ENCODE data around the gene KIF6. TPM values are rescaled to one million over a fixed set of nuclear protein-coding genes. Genes with fewer than 3 reads are reported as not detected.

KIF6 gene
- total and polyA plus RNA-seq, 2 donors (not counting 1 experiment from before 2014, with no cell fraction given) = not detected

DNA sequence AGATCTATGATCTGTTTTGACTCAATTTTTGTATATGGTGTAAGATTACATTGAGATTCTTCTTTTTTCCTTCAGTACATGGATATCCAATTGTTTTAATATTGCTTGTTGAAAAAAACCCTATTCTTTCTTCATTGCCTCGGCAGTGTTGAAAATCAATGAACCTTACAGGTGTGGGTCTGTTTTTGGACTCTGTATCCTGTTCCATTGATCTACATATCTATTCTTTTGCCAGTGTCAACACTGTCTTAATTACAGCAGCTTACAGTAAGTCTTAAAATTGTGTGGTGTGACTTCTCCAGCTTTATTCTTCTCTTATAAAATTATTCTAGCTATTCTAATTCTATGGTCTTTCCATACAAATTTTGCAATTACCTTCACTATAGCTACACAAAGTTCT is 320.9 kb downstream of the KIF6 start:
- no CpG with 5 or more reads among the region's 1 CpG for WGBS (ENCODE audit: insufficient coverage)
- Histone ChIP-seq H3K4me2 (replicated peaks; ENCODE audit: low read depth, low read length, poor library complexity, severe bottlenecking) (no peak overlapping the region), H3K4me3 (ENCODE audit: control extremely low read depth in 1 of 5, extremely low read depth in 1 of 5, insufficient read depth in 1 of 5, low read depth in 2 of 5, low read length in 4 of 5) (no peak overlapping the region), H2AFZ (ENCODE audit: insufficient read depth, low read depth, low read length, poor library complexity, severe bottlenecking) (no peak overlapping the region), H3K4me1 (ENCODE audit: control insufficient read depth in 2 of 2, insufficient read depth in 2 of 2, low read length in 2 of 2) (peaks cover 0 to 4% of the 10 kb centered on the region in 2 donors), H3K79me2 (ENCODE audit: control insufficient read depth, insufficient read depth, low read length) (no peaks in the 10 kb centered on the region), H3K9me3 (ENCODE audit: control extremely low read depth in 1 of 3, control insufficient read depth in 2 of 3, insufficient read depth in 1 of 3, low read length in 2 of 3) (no peaks in the 10 kb centered on the region), H4K20me1 (ENCODE audit: control insufficient read depth, insufficient read depth, low read length, poor library complexity, severe bottlenecking) (no peaks in the 10 kb centered on the region), H3K36me3 (replicated peaks in 1 of 2; ENCODE audit: control extremely low read depth in 1 of 2, control insufficient read depth in 1 of 2, extremely low read depth in 1 of 2, insufficient read depth in 2 of 2, low read length in 1 of 2) (no peaks in the 10 kb centered on the region), H3K27me3 (replicated peaks in 1 of 4; ENCODE audit: control extremely low read depth in 1 of 4, control insufficient read depth in 3 of 4, insufficient read depth in 4 of 4, low read length in 3 of 4) (no peaks in the 10 kb centered on the region), H3K27ac (ENCODE audit: low read length in 2 of 2) (no peak overlapping the region), H3K9ac (ENCODE audit: low read length) (no peak overlapping the region)
- H3K27ac Mint-ChIP-seq = no peak overlapping the region
- TF ChIP-seq EZH2 (IDR thresholded peaks at IDR 0.05; ENCODE audit: borderline replicate concordance, insufficient read depth, low read depth, low read length, poor library complexity, severe bottlenecking) = no peak
- TF ChIP-seq, protein P1, sequence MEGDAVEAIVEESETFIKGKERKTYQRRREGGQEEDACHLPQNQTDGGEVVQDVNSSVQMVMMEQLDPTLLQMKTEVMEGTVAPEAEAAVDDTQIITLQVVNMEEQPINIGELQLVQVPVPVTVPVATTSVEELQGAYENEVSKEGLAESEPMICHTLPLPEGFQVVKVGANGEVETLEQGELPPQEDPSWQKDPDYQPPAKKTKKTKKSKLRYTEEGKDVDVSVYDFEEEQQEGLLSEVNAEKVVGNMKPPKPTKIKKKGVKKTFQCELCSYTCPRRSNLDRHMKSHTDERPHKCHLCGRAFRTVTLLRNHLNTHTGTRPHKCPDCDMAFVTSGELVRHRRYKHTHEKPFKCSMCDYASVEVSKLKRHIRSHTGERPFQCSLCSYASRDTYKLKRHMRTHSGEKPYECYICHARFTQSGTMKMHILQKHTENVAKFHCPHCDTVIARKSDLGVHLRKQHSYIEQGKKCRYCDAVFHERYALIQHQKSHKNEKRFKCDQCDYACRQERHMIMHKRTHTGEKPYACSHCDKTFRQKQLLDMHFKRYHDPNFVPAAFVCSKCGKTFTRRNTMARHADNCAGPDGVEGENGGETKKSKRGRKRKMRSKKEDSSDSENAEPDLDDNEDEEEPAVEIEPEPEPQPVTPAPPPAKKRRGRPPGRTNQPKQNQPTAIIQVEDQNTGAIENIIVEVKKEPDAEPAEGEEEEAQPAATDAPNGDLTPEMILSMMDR (IDR thresholded peaks at IDR 0.05) = no peak
- no peak overlapping the region for H3K4me3 Mint-ChIP-seq
- H3K9me3 Mint-ChIP-seq (ENCODE audit: insufficient read depth) = no peaks in the 10 kb centered on the region
- POLR2A ChIA-PET = no interaction called here
- ATAC-seq (ENCODE audit: low read depth) (no peak), DNase-seq (no peak)
- H3K27me3 Mint-ChIP-seq = no peaks in the 10 kb centered on the region
- peaks cover 4% of the 10 kb centered on the region for H3K4me1 Mint-ChIP-seq
- intact Hi-C loops (cut with micrococcal nuclease) = no loop called here
- CTCF ChIA-PET = no interaction called here

DNA sequence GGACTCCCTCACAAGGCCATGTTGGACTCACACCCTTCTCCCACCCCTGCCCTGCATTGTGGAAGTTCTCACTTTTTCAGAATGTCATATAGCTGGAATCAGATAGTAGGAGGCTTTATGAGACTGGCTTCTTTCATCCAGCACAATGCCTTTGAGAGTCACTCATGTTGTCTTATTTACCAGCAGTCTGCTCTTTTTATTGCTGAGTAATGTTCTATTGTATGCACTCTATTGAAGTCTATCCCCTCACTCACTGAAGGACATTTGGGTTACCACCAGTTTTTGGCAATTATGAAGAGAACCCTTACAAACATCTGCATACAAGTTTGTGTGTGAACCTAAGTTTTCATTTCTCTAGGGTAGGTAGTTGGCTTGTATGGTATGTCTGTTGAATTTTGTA is 321.9 kb downstream of the KIF6 start:
- Histone ChIP-seq H3K79me2 (ENCODE audit: control insufficient read depth, insufficient read depth, low read length) (no peaks in the 10 kb centered on the region), H3K4me3 (ENCODE audit: control extremely low read depth in 1 of 5, extremely low read depth in 1 of 5, insufficient read depth in 1 of 5, low read depth in 2 of 5, low read length in 4 of 5) (no peak overlapping the region), H3K27ac (ENCODE audit: low read length in 2 of 2) (no peak overlapping the region), H3K9me3 (ENCODE audit: control extremely low read depth in 1 of 3, control insufficient read depth in 2 of 3, insufficient read depth in 1 of 3, low read length in 2 of 3) (no peaks in the 10 kb centered on the region), H3K4me1 (ENCODE audit: control insufficient read depth in 2 of 2, insufficient read depth in 2 of 2, low read length in 2 of 2) (no peaks in the 10 kb centered on the region), H4K20me1 (ENCODE audit: control insufficient read depth, insufficient read depth, low read length, poor library complexity, severe bottlenecking) (no peaks in the 10 kb centered on the region), H2AFZ (ENCODE audit: insufficient read depth, low read depth, low read length, poor library complexity, severe bottlenecking) (no peak overlapping the region), H3K36me3 (replicated peaks in 1 of 2; ENCODE audit: control extremely low read depth in 1 of 2, control insufficient read depth in 1 of 2, extremely low read depth in 1 of 2, insufficient read depth in 2 of 2, low read length in 1 of 2) (no peaks in the 10 kb centered on the region), H3K9ac (ENCODE audit: low read length) (no peak overlapping the region), H3K27me3 (replicated peaks in 1 of 4; ENCODE audit: control extremely low read depth in 1 of 4, control insufficient read depth in 3 of 4, insufficient read depth in 4 of 4, low read length in 3 of 4) (no peaks in the 10 kb centered on the region), H3K4me2 (replicated peaks; ENCODE audit: low read depth, low read length, poor library complexity, severe bottlenecking) (no peak overlapping the region)
- intact Hi-C loops (cut with micrococcal nuclease) = no loop called here
- ChIA-PET CTCF (no interaction called here), POLR2A (no interaction called here)
- H3K4me1 Mint-ChIP-seq = peaks cover 4% of the 10 kb centered on the region
- H3K27ac Mint-ChIP-seq = no peak overlapping the region
- DNase-seq (no peak), ATAC-seq (ENCODE audit: low read depth) (no peak)
- H3K9me3 Mint-ChIP-seq (ENCODE audit: insufficient read depth) = no peaks in the 10 kb centered on the region
- no peak overlapping the region for H3K4me3 Mint-ChIP-seq
- no peaks in the 10 kb centered on the region for H3K27me3 Mint-ChIP-seq
- no peak for TF ChIP-seq EZH2 (IDR thresholded peaks at IDR 0.05; ENCODE audit: borderline replicate concordance, insufficient read depth, low read depth, low read length, poor library complexity, severe bottlenecking)
- TF ChIP-seq, protein P1 (IDR thresholded peaks at IDR 0.05) = no peak

Data from B cell (primary cell).